T1000 (cell line): ENCODE results near the gene CHST9.

Source experiments
- DNase-seq: peaks from one replicate; lab custom pipeline; 2025; ENCODE audit warnings: mixed read lengths; lab: John Stamatoyannopoulos, UW

The CHST9 gene

GRCh38 chr18:26863921-26864497 lies 321.1 kb downstream of the CHST9 start:
- no peak for DNase-seq

GRCh38 chr18:26863122-26863879 lies 321.8 kb downstream of the CHST9 start:
- DNase-seq = no peak

- no peak for DNase-seq
Observed at GRCh38 chr18:26862084-26862483, 323.0 kb downstream of the CHST9 start.
